Upper lobe of left lung (tissue), 6 donors: ENCODE measurements around the gene POLE. TPM values are rescaled to one million over a fixed set of nuclear protein-coding genes. Genes with fewer than 3 reads are reported as not detected.
"Not testable (repeated sequence)": the region's sequence is repeated elsewhere in the genome, so short reads cannot be mapped to it uniquely, and the experiment has no call there.

Experiments
- ATAC-seq, 2 donors: fragments of 200-7000 bp; cut with Tn5 transposase; one replicate each; pipeline ENCODE4 v1.9.1; 2022; ENCODE audit warnings: mild to moderate bottlenecking in 2 of 2, moderate library complexity in 2 of 2; ENCODE audit not compliant: low FRiP score in 2 of 2
- DNase-seq, 2 donors: peaks; one replicate each; pipeline ENCODE4 v3.0.0-alpha.2; 2019 to 2020
- H3K27ac ChIP-seq, 4 donors: fragments of 200-600 bp; sonication (generic); one replicate each; pipeline ENCODE4 v1.5.1; 2016 to 2019
- H3K27me3 ChIP-seq, 4 donors: fragments of 200-600 bp; sonication (generic); one replicate each; pipeline ENCODE4 v1.5.1; 2017 to 2019
- H3K36me3 ChIP-seq, 4 donors: fragments of 200-600 bp; sonication (generic); one replicate each; pipeline ENCODE4 v1.5.1; 2016 to 2019
- H3K4me1 ChIP-seq, 4 donors: fragments of 200-600 bp; sonication (generic); one replicate each; pipeline ENCODE4 v1.5.1; 2018 to 2019
- H3K4me3 ChIP-seq, 4 donors: fragments of 200-600 bp; sonication (generic); one replicate each; pipeline ENCODE4 v1.5.1; 2017 to 2019; ENCODE audit warnings: mild to moderate bottlenecking in 2 of 4, moderate library complexity in 1 of 4
- H3K9me3 ChIP-seq, 4 donors: fragments of 200-600 bp; sonication (generic); one replicate each; pipeline ENCODE4 v1.5.1; 2018 to 2019
- CTCF ChIP-seq, 6 experiments: fragments of 450-650 bp in 4 of 6; fragments of 200-600 bp in 2 of 6; sonication (generic) in 2 of 6; IDR thresholded peaks; one replicate each; pipeline ENCODE4 v1.5.1; 2016 to 2019; ENCODE audit warnings: antibody characterized with exemption in 6 of 6
- EP300 ChIP-seq, 4 donors: sonication (generic); formaldehyde crosslinking; IDR thresholded peaks; one replicate each; pipeline ENCODE4 v1.5.1; 2017; ENCODE audit warnings: antibody characterized with exemption in 4 of 4, control low read depth in 2 of 4
- POLR2A ChIP-seq, 4 donors: fragments of 450-650 bp; IDR thresholded peaks; one replicate each; pipeline ENCODE4 v1.5.1; 2016 to 2017; ENCODE audit warnings: antibody characterized with exemption in 4 of 4, mild to moderate bottlenecking in 2 of 4
- POLR2AphosphoS5 ChIP-seq, 2 donors: sonication (generic); formaldehyde crosslinking; IDR thresholded peaks; one replicate each; pipeline ENCODE4 v1.5.1; 2017; ENCODE audit warnings: antibody characterized with exemption in 2 of 2
- WGBS, 2 donors: methylation state at CpG; one replicate each; pipeline ENCODE4 v1.1.5; 2017 to 2018; 5-methylcytosine and 5-hydroxymethylcytosine counted together
- total RNA-seq, 6 donors: library from RNA; depleted of rRNA in 4 of 6; stranded (reverse); fragments of >200 nt in 4 of 6; gene quantifications; one replicate each; pipeline versions ENCODE4 v1.1.0 to v1.2.1, GENCODE V29; 2016 to 2021
- donor health status: DM: no; HTN: no; CAD: no; lungs with moderate emphysema.
- donor health status: DM: no; HTN: yes; CAD: no; lungs with severe emphysema.

POLE gene
- total RNA-seq, 6 donors from 2014 or later, result 16.6 to 228 (median 26.2) TPM

GRCh38 chr12:132698341-132698740 is 11.2 kb upstream of the POLE start:
- TF ChIP-seq POLR2A (IDR thresholded peaks at IDR 0.05), result no peak
- TF ChIP-seq EP300 (IDR thresholded peaks at IDR 0.05), result no peak
- no peak for TF ChIP-seq POLR2AphosphoS5 (IDR thresholded peaks at IDR 0.05)
- ATAC-seq (no peak), DNase-seq (no peak)
- no peak overlapping the region for H3K4me3 ChIP-seq
- 74 to 94% methylated on average over 5 of the region's 5 CpGs for WGBS, 2 donors
- H3K36me3 ChIP-seq, result peaks cover 3 to 27% (median 7%) of the 10 kb centered on the region in 4 donors
- H3K27me3 ChIP-seq, result no peaks in the 10 kb centered on the region
- no peaks in the 10 kb centered on the region for H3K9me3 ChIP-seq
- no peak overlapping the region for H3K27ac ChIP-seq
- no peaks in the 10 kb centered on the region for H3K4me1 ChIP-seq

- DNase-seq (no peak), ATAC-seq (peak in 1 of 2 donors; percentile 22)
- Histone ChIP-seq H3K36me3 (peaks cover 3 to 21% (median 7%) of the 10 kb centered on the region in 4 donors), H3K27me3 (no peaks in the 10 kb centered on the region), H3K4me3 (no peak overlapping the region), H3K27ac (no peak overlapping the region), H3K4me1 (no peaks in the 10 kb centered on the region), H3K9me3 (no peaks in the 10 kb centered on the region)
- no peak for TF ChIP-seq EP300 (IDR thresholded peaks at IDR 0.05)
- no peak for TF ChIP-seq CTCF (IDR thresholded peaks at IDR 0.05)
- no peak for TF ChIP-seq POLR2AphosphoS5 (IDR thresholded peaks at IDR 0.05)
- TF ChIP-seq POLR2A (IDR thresholded peaks at IDR 0.05), result no peak
- 93 to 95% methylated on average over 12 of the region's 12 CpGs for WGBS, 2 donors
Measured at GRCh38 chr12:132695431-132695830, 8.3 kb upstream of the POLE start.

- H3K27ac ChIP-seq, DNase-seq, H3K27me3 ChIP-seq, H3K4me3 ChIP-seq, ATAC-seq, H3K4me1 ChIP-seq, H3K9me3 ChIP-seq: not testable (repeated sequence)
- 90 to 95% methylated on average over 3 of the region's 3 CpGs for WGBS, 2 donors
- peaks cover 3 to 21% (median 9%) of the 10 kb centered on the region in 4 donors for H3K36me3 ChIP-seq
Measured at GRCh38 chr12:132694888-132695287, 7.7 kb upstream of the POLE start.

- not testable (repeated sequence) for H3K4me3 ChIP-seq, H3K4me1 ChIP-seq, H3K9me3 ChIP-seq, DNase-seq, ATAC-seq, H3K27me3 ChIP-seq, H3K27ac ChIP-seq
- WGBS, 2 donors, result 88 to 95% methylated on average over 2 to 3 of the region's 3 CpGs
- H3K36me3 ChIP-seq, result peaks cover 3 to 15% (median 9%) of the 10 kb centered on the region in 4 donors
Measured at GRCh38 chr12:132692030-132692429, 4.9 kb upstream of the POLE start.

GRCh38 chr12:132690112-132690511 is 3.0 kb upstream of the POLE start:
- H3K4me3 ChIP-seq, result no peak overlapping the region
- WGBS, 2 donors, result 93% methylated on average over 9 of the region's 9 CpGs
- no peak for ATAC-seq
- H3K27me3 ChIP-seq, result no peaks in the 10 kb centered on the region
- H3K4me1 ChIP-seq, result peaks cover 9 to 26% (median 10%) of the 10 kb centered on the region in 4 donors
- TF ChIP-seq CTCF (IDR thresholded peaks at IDR 0.05), result no peak
- TF ChIP-seq POLR2AphosphoS5 (IDR thresholded peaks at IDR 0.05), result no peak
- TF ChIP-seq EP300 (IDR thresholded peaks at IDR 0.05), result no peak
- no peak for TF ChIP-seq POLR2A (IDR thresholded peaks at IDR 0.05)
- H3K9me3 ChIP-seq, result no peaks in the 10 kb centered on the region
- H3K36me3 ChIP-seq, result peaks cover 0 to 3% (median 0%) of the 10 kb centered on the region in 4 donors
- no peak for DNase-seq
- no peak overlapping the region for H3K27ac ChIP-seq

- H3K27me3 ChIP-seq, result no peaks in the 10 kb centered on the region
- peaks cover 0 to 3% (median 0%) of the 10 kb centered on the region in 4 donors for H3K36me3 ChIP-seq
- peaks cover 9 to 27% (median 10%) of the 10 kb centered on the region in 4 donors for H3K4me1 ChIP-seq
- DNase-seq (peak in 1 of 2 donors; percentile 83), ATAC-seq (no peak)
- peak overlapping the region in 1 of 4 donors; percentile 19 for H3K4me3 ChIP-seq
- 57 to 91% methylated on average over 18 of the region's 18 CpGs for WGBS, 2 donors
- no peak overlapping the region for H3K27ac ChIP-seq
- TF ChIP-seq POLR2A (IDR thresholded peaks at IDR 0.05), result no peak
- TF ChIP-seq EP300 (IDR thresholded peaks at IDR 0.05), result no peak
- no peak for TF ChIP-seq CTCF (IDR thresholded peaks at IDR 0.05)
- TF ChIP-seq POLR2AphosphoS5 (IDR thresholded peaks at IDR 0.05), result no peak
- no peaks in the 10 kb centered on the region for H3K9me3 ChIP-seq
Measured at GRCh38 chr12:132689227-132689626, 2.1 kb upstream of the POLE start.
